Fibroblast of lung (primary cell): Measurements from ENCODE around the gene SCUBE1. TPM values are rescaled to one million over a fixed set of nuclear protein-coding genes. Genes with fewer than 3 reads are reported as not detected.

Experiments
- DNase-seq, 2 donors: peaks; one replicate each; pipeline versions ENCODE4 v3.0.0 to v3.0.0-alpha.2; 2010; ENCODE audit warnings: low read depth in 2 of 2
- H2AFZ ChIP-seq: 2 replicates; pipeline ENCODE4 v1.5.1; 2012; ENCODE audit warnings: low read length, control low read depth, inconsistent platforms
- H3K27ac ChIP-seq: 2 replicates; pipeline ENCODE4 v1.5.1; 2011; ENCODE audit warnings: low read length, control low read depth; ENCODE audit not compliant: insufficient read depth
- H3K27me3 ChIP-seq: 2 replicates; pipeline ENCODE4 v1.5.1; 2011; ENCODE audit warnings: mild to moderate bottlenecking, low read length; ENCODE audit not compliant: control insufficient read depth, insufficient read depth
- H3K36me3 ChIP-seq: 2 replicates; pipeline ENCODE4 v1.5.1; 2011; ENCODE audit warnings: low read length; ENCODE audit not compliant: control insufficient read depth, insufficient read depth
- H3K4me1 ChIP-seq: 2 replicates; pipeline ENCODE4 v1.5.1; 2011; ENCODE audit warnings: low read length; ENCODE audit not compliant: control insufficient read depth, insufficient read depth; ENCODE audit errors: extremely low read depth
- H3K4me2 ChIP-seq: 2 replicates; pipeline ENCODE4 v1.5.1; 2011; ENCODE audit warnings: low read length, control low read depth; ENCODE audit not compliant: insufficient read depth; ENCODE audit errors: extremely low read depth
- H3K4me3 ChIP-seq, 4 experiments: fragments of 200-600 bp in 1 of 4; sonication (generic) in 1 of 4; replicated peaks in 1 of 4; 2 replicates each; pipeline ENCODE4 v1.5.1; 2011 to 2016; ENCODE audit warnings: low read length in 4 of 4, low read depth in 3 of 4, mild to moderate bottlenecking in 3 of 4, control low read depth in 2 of 4, inconsistent platforms in 1 of 4, mixed read lengths in 1 of 4; ENCODE audit not compliant: insufficient read depth in 1 of 4; ENCODE audit errors: control extremely low read depth in 1 of 4
- H3K79me2 ChIP-seq: 2 replicates; pipeline ENCODE4 v1.5.1; 2012; ENCODE audit warnings: mild to moderate bottlenecking, low read length, inconsistent platforms; ENCODE audit not compliant: control insufficient read depth, insufficient read depth
- H3K9ac ChIP-seq: 2 replicates; pipeline ENCODE4 v1.5.1; 2011; ENCODE audit warnings: mild to moderate bottlenecking, low read length, control low read depth; ENCODE audit not compliant: insufficient read depth
- H3K9me3 ChIP-seq: 2 replicates; pipeline ENCODE4 v1.5.1; 2012; ENCODE audit warnings: low read depth, low read length; ENCODE audit not compliant: control insufficient read depth, insufficient read depth
- H4K20me1 ChIP-seq: 2 replicates; pipeline ENCODE4 v1.5.1; 2011; ENCODE audit warnings: low read length; ENCODE audit not compliant: control insufficient read depth, insufficient read depth; ENCODE audit errors: extremely low read depth
- CTCF ChIP-seq, 2 donors: IDR thresholded peaks in 1 of 2; conservative IDR thresholded peaks in 1 of 2; 1 replicate in 1 of 2; 2 replicates in 1 of 2; pipeline ENCODE4 v1.5.1; 2011 to 2012; ENCODE audit warnings: low read length in 2 of 2, control low read depth in 1 of 2, inconsistent platforms in 1 of 2, low read depth in 1 of 2, mild to moderate bottlenecking in 1 of 2
- EZH2 ChIP-seq: IDR thresholded peaks from 2 replicates; pipeline ENCODE4 v1.5.1; 2012; ENCODE audit warnings: low read length, control low read depth, mild to moderate bottlenecking; ENCODE audit errors: missing control alignments
- polyA plus RNA-seq, 2 donors: library from polyadenylated mRNA; depleted of rRNA in 1 of 2; stranded (reverse) in 1 of 2; unstranded in 1 of 2; fragments of >200 nt; gene quantifications; 2 replicates each; pipeline ENCODE4 v1.2.1, GENCODE V29; 2011 to 2012; ENCODE audit warnings: missing spikeins in 1 of 2
- total RNA-seq: library from RNA; depleted of rRNA; stranded (reverse); fragments of >200 nt; gene quantifications from 2 replicates; pipeline ENCODE4 v1.2.1, GENCODE V29; 2014

Gene SCUBE1
- total and polyA plus RNA-seq, 2 donors (not counting 1 experiment from before 2014, with no cell fraction given): 0.17 TPM; not detected in 1

- H3K9me3 ChIP-seq: no peaks in the 10 kb centered on the region
- no peak overlapping the region for H2AFZ ChIP-seq
- no peak overlapping the region for H3K4me2 ChIP-seq
- no peak for DNase-seq
- H4K20me1 ChIP-seq: no peaks in the 10 kb centered on the region
- H3K4me3 ChIP-seq: no peak overlapping the region
- no peak for TF ChIP-seq CTCF (conservative IDR thresholded peaks at IDR 0.05 in 1 of 2, IDR thresholded peaks at IDR 0.05 in 1 of 2; ENCODE audit: low read depth in 1 of 2, low read length in 2 of 2)
- TF ChIP-seq EZH2: no peak
- no peaks in the 10 kb centered on the region for H3K4me1 ChIP-seq
- H3K79me2 ChIP-seq: no peaks in the 10 kb centered on the region
- no peak overlapping the region for H3K9ac ChIP-seq
- no peaks in the 10 kb centered on the region for H3K27me3 ChIP-seq
- no peak overlapping the region for H3K27ac ChIP-seq
- H3K36me3 ChIP-seq: peaks cover 31% of the 10 kb centered on the region
These were observed 167.1 kb downstream of the SCUBE1 start for GRCh38 chr22:43176090-43176489.

- Histone ChIP-seq H3K36me3 (peaks cover 30% of the 10 kb centered on the region), H3K4me2 (no peak overlapping the region), H3K4me1 (no peaks in the 10 kb centered on the region), H3K4me3 (no peak overlapping the region), H3K9me3 (no peaks in the 10 kb centered on the region), H3K27ac (no peak overlapping the region), H3K9ac (no peak overlapping the region), H2AFZ (no peak overlapping the region), H4K20me1 (no peaks in the 10 kb centered on the region), H3K79me2 (no peaks in the 10 kb centered on the region), H3K27me3 (no peaks in the 10 kb centered on the region)
- TF ChIP-seq EZH2 (no peak), CTCF (conservative IDR thresholded peaks at IDR 0.05 in 1 of 2, IDR thresholded peaks at IDR 0.05 in 1 of 2; ENCODE audit: low read depth in 1 of 2, low read length in 2 of 2) (no peak)
- no peak for DNase-seq
These were observed 168.1 kb downstream of the SCUBE1 start for GRCh38 chr22:43174941-43175531.

- no peak for DNase-seq
- Histone ChIP-seq H4K20me1 (no peaks in the 10 kb centered on the region), H2AFZ (no peak overlapping the region), H3K4me1 (no peaks in the 10 kb centered on the region), H3K4me2 (no peak overlapping the region), H3K79me2 (no peaks in the 10 kb centered on the region), H3K9me3 (no peaks in the 10 kb centered on the region), H3K36me3 (peaks cover 24% of the 10 kb centered on the region), H3K27me3 (no peaks in the 10 kb centered on the region), H3K27ac (no peak overlapping the region), H3K9ac (no peak overlapping the region), H3K4me3 (no peak overlapping the region)
- TF ChIP-seq EZH2 (no peak), CTCF (conservative IDR thresholded peaks at IDR 0.05 in 1 of 2, IDR thresholded peaks at IDR 0.05 in 1 of 2; ENCODE audit: low read depth in 1 of 2, low read length in 2 of 2) (no peak)
These were observed 169.0 kb downstream of the SCUBE1 start for GRCh38 chr22:43173976-43174720.
